ENCODE results near the gene ALKBH7.
"Not testable (repeated sequence)": the region's sequence is repeated elsewhere in the genome, so short reads cannot be mapped to it uniquely, and the experiment has no call there.

The ALKBH7 gene

GRCh38 chr19:6400062-6400944 lies 27.7 kb downstream of the ALKBH7 start:
- DNase-seq (ENCODE audit: low read depth) = not testable (repeated sequence)

DNA sequence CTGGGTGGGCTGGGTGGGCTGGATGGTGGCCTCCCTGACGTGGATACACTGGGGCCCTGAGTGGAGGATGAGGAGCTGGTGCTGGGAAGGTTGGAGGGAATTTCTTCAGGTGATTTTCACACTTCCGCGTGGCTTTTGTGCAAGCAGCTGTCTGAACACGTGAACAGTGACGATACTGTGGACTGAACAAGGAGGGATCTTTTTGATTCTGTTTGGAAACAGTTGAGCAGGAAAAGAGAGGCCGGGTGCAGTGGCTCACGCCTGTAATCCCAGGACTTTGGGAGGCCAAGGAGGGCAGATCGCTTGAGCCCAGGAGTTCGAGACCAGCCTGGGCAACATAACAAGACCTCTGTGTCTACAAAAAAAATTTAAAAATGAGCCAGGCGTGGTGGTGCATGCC lies 29.5 kb downstream of the ALKBH7 start:
- DNase-seq (ENCODE audit: low read depth) = no peak

DNA sequence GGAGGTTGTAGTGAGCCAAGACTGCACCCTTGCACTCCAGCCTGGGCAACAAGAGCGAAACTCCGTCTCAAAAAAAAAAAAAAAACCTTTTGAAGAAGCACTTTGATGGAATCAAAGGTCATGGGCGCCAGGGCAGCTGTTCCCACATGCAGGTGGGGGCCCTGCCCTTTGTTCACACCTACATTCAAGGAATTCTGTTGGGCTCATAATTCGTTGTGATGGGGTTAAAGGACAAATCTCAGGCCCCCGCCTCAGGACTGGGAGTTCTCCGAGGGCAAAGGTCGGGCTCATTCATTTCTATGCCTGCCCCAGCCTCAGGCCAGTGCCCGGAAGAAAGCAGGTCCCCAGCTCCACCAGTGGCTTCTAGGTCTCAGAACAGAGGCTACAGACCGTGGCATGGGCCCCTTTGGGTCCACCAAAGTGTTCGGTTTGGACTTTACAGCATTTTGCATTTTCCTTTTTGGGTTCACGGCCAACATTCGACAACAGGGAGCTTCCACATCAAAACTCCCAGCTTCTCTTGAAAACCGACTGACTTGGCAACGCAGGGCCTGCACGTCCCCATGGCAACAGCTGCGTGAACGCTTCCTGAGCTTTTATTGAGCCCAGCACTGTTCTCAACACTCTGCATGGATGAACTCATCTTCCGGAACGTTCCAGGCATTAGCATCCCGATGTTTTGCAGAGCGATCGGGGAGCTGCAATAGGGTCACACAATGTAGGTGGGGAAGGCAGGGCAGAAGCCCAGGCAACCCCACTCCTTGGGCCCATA lies 30.4 kb downstream of the ALKBH7 start:
- DNase-seq (ENCODE audit: low read depth) = no peak

DNA sequence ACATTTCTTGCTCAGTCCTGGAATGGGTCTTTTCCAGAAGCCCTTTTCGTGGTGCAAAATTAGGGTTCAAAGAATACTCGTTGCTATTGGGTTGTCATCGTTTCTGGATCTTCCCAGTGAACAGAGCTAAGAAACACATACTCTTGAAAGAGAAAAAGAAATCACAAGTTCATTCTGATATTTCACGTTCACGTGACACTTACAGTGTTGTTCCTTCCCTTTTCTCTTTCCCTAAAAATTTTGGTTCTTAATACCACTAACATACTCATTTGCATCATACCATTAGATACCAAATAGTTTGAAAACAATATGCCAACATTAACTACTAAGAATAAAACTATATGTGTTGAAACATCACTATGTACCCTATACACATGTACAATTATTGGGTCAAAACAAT lies 33.8 kb downstream of the ALKBH7 start:
- DNase-seq (ENCODE audit: low read depth) = no peak

DNA sequence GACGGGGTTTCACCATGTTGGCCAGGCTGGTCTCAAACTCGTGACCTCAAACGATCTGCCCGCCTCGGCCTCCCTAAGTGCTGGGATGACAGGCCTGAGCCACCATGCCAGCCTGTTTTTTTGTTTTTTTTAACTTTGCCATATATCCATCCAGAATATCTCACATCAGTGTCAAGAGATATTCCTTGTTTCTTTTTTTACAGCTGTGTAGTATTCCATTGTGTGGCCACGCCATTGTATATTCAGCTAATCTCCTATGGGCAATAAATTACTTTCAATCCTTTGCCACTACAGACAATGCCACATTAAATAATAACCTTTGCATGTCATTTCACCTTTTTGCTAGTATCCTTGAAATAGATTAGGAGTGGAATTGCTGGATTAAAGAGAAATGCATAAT lies 36.8 kb downstream of the ALKBH7 start:
- no peak for DNase-seq (ENCODE audit: low read depth)

- no peak for DNase-seq (ENCODE audit: low read depth)
Observed at GRCh38 chr19:6412061-6412446, 39.5 kb downstream of the ALKBH7 start.

DNA sequence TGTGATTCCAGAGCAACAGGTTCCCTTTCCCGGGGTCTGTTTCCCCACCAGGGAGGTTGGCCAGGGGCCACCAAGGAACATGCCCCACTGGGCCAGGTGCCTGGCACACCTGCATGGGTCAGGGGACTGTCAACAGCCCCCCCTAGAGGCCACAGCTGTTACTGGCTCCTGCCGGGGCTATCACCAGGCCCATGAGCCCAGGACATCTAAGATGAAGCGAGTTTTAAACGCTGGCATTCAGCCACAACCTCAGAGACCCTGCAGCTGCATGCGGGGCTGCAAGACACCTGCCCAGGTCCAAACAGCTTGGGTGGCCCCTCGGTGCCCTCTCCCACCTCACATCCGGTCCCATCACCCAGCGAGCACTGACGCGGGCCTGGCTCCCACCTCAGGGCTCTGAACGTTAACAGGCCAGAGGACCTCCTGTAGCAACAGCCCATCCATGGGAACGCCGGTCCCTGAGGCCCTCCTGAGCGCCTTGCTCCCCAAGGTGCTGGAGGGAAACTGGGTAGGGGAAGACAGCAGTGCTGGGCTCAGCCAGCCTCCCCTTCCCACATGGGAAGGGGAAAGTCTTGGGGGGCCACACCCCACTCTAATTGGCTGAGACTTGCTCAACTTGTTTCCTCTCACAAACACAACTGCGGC lies 40.0 kb downstream of the ALKBH7 start:
- peak; percentile 24 for DNase-seq (ENCODE audit: low read depth)

GRCh38 chr19:6413291-6413690 lies 40.7 kb downstream of the ALKBH7 start:
- no peak for DNase-seq (ENCODE audit: low read depth)

GRCh38 chr19:6413721-6414643 lies 41.4 kb downstream of the ALKBH7 start:
- DNase-seq (ENCODE audit: low read depth) = no peak

GRCh38 chr19:6414793-6415590 lies 42.4 kb downstream of the ALKBH7 start:
- no peak for DNase-seq (ENCODE audit: low read depth)

GRCh38 chr19:6415591-6416190 lies 43.1 kb downstream of the ALKBH7 start:
- no peak for DNase-seq (ENCODE audit: low read depth)

GRCh38 chr19:6416658-6417405 lies 44.2 kb downstream of the ALKBH7 start:
- DNase-seq (ENCODE audit: low read depth) = no peak

GRCh38 chr19:6417713-6418561 lies 45.3 kb downstream of the ALKBH7 start:
- no peak for DNase-seq (ENCODE audit: low read depth)

GRCh38 chr19:6418562-6418932 lies 46.0 kb downstream of the ALKBH7 start:
- no peak for DNase-seq (ENCODE audit: low read depth)

DNA sequence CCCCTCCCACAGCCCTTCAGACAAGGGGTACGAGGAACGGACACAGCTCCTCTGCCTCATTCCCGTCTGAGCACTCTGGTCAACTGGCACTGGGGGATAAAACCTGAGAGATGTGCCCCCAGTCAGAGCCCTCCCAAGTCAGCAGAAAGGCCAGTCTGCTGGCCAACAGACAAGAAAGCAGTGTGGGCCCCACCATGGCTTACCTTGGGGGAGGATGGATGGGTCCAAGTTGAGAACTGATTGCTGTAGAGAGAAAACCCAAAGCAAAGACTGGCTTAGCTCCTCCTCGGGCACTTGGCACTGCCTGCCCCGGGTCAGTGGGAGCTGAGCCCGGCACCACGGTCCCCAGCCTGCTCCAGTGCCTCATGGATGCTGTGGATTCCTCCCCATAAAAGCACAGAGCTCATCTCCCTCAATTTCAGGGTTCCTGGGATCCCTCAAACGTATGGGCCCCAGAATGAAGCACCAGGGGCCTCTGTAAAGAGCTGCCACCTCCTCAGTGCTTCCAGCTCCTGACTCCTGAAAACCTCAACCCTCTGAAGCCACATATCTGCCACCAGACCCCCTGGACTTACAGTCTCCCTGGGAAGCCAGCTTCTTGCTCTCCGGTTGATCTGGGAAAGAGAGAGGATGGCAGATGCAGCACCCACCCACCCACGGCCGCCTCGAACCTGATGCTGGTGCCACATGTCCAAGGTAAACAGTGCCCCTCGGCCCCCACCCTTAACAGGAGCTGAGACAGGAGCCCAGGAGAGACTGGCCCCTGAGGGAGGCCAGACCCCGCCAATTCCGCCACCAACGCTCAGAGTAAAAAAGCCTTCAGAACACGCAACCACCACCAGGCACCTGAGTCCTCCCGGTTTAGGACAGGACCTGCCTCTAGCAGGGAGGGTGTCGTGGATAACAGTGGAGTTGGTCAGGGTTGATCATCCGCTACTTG lies 48.8 kb downstream of the ALKBH7 start:
- no peak for DNase-seq (ENCODE audit: low read depth)

GRCh38 chr19:6423499-6424194 lies 51.1 kb downstream of the ALKBH7 start:
- DNase-seq (ENCODE audit: low read depth) = no peak

All from stimulated activated CD8-positive, alpha-beta memory T cell treated with anti-CD3 and anti-CD28 coated beads, Interleukin-7, amount 100 ng/mL, for 24 hours (primary cell).